Activated T-helper 1 cell treated with anti-CD3 and anti-CD28 coated beads, Interleukin-2, amount 50 U/mL, for 16 hours (primary cell): ENCODE results near the gene ANKFY1.

ENCODE experiments used
- DNase-seq, 2 donors: peaks; one replicate each; pipeline ENCODE4 v3.0.0-alpha.2; 2020; ENCODE audit warnings: low read depth in 1 of 2, low spot score in 1 of 2

ANKFY1 gene

DNA sequence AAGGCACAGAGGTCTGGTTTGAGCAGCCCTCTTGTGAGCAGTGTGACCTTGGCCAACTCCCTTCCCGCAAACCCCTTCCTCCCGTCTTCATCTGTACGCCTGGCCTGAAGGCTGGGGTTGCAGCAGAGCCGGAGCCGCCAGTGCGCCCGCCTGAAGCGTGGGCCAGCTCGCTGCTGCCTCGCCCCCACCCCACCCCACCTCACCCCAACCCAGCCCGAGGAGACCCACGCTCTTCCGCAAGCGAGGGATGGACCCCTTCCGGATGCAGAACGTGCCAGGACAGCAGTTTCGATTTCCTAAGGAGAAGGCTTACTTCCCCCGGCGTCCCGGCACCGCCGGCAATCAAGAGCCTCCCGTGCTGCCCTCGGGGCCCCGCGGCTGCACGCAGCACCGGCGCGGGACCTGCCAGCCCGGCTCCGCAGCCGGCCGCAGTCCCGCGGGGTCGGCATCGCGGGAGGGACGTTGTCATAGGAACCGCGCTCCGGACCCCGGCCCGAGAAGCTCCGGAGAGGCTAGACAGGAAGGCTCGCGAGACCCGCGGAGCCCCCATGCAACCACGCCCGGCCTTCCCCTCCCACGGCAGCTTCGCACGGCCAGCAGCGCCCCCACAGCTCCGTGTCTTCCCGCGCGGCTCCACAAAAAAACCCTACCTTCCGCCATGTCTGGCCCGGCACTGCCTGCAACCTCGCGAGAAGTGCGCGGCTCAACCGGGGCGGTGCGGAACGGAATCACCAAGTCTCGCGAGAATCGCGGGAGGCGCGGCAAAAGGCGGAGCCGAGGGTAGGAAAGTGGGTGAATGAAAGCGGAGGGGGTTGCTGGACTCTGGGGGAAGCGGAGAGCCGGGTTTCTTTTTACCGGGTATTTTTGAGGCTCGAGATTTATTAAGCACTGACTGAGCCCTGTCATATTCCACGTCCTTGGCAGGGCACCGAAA, at the start of gene ANKFY1:
ANKFY1 (minus strand) TSS at position 698 of the 934 bp plus-strand sequence; CDS start at position 660, 38 bp downstream.
- DNase-seq, result peak; percentile 95 to 96

DNA sequence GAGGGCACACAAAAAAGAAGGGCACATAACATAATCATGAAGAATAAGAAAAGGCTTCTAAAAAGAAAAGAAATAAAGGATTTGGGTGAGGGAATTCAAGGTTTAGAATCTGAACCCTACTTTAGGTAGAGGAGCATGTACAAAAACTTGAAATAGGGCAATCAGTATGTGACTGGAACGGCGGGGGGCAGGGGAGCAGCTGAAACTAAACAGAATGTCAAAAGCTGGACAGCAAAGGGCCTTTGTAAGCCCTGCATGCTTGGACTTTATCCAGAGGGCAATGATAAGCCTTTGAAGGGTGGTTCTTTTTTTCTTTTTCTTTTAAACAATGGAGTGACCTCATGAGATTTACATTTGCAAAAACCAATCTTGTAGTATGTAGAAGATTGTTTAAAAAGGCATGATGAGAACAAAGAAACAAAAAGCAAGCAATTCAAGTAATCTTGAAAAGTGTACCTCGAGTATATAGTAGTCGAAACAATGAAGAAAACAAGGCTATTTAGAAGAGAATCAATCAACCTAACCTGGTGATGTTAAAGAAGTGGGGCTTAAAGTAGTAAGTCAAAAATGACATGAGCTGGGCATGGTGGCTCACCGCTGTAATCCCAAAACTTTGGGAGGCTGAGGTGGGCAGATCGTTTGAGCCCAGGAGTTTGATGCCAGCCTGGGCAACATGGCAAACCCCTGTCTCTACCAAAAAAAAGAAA, 46.7 kb upstream of the ANKFY1 start:
- no peak for DNase-seq

DNA sequence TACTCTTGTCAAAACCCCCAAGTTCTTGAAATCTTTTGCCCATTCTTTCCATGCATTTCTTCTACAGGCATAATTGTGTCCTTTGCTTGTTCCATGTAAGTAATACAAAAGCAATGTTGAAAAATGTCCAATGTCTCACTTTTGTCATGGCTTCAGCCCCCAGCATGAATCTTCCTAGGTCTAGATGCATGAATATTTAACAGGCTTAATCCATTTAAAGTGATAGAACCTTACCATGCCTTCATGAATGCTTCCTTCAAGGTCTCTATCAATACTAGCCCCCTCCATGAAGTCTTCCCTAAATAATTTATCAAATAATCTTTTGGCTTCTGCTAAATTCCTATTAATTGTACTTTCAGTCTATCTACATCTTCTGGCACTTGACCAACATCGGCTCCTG, 46.1 kb upstream of the ANKFY1 start:
- DNase-seq, result no peak

GRCh38 chr17:4307179-4307930, 43.6 kb upstream of the ANKFY1 start:
- no peak for DNase-seq

- DNase-seq, result no peak
These were observed 41.4 kb upstream of the ANKFY1 start for GRCh38 chr17:4305224-4305623.

GRCh38 chr17:4304417-4305027, 40.7 kb upstream of the ANKFY1 start:
- DNase-seq, result peak in 1 of 2 donors; percentile 24

DNA sequence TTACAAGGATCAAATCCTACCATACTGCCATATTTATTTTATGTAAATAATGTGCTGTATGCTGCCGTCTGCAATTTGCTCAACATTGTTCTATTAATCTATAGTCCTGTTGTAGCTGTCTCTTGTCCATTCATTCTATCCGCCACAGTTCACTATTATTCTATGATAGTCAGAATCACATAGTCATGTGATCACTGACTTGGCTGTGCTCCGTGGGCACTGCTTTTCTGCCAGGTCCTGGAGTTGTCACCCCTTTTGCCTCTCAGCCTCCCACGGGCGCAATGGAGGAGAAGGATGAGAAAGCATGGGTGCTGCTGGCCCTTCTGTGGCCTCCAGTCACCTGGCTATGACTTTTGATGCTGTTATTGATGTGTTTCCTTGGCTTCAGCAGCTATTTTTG, 37.3 kb upstream of the ANKFY1 start:
- DNase-seq, result no peak

DNA sequence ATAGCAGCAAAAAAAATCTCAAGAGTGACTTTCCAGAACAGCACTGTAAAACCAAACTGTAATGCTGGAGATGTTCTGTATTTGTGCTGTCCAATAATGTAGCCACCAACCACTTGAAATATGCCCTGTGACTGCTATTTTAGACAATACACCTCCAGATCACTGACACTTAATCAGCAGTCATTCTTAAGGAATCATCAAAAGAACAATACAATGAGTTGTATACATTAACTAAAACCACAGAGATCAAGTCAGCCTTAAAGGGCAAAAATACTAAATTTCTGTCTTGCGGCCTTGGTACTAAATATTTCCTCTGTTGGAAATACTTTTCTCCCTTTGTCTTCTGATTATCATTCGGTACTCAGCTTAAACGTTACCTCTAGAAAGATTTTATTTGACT, 33.6 kb upstream of the ANKFY1 start:
- DNase-seq, result no peak

- DNase-seq, result no peak
These were observed 31.9 kb upstream of the ANKFY1 start for GRCh38 chr17:4295686-4296085.

GRCh38 chr17:4293572-4293971, 29.8 kb upstream of the ANKFY1 start:
- no peak for DNase-seq

DNA sequence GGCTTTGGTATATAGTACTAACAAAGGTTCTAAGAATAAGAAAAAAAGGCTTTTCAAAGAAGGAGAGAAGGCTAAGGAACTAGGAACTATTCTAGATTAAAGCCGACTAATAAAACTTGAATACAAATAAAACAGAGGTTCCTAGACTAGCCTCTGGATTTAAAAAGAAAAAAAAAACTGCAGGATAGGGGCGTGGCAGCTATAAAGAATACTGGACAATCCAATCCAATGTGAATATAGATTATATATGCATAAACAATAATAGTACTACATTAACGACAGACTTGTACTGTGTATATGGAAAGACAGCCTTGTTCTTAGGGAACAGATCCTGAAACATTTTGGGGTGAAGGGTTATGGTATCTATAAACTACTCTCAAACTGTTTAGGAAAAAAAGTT, 23.9 kb upstream of the ANKFY1 start:
- DNase-seq, result no peak

GRCh38 chr17:4276514-4276913, 12.7 kb upstream of the ANKFY1 start:
- no peak for DNase-seq

- DNase-seq, result no peak
These were observed 9.2 kb upstream of the ANKFY1 start for GRCh38 chr17:4272972-4273368.

DNA sequence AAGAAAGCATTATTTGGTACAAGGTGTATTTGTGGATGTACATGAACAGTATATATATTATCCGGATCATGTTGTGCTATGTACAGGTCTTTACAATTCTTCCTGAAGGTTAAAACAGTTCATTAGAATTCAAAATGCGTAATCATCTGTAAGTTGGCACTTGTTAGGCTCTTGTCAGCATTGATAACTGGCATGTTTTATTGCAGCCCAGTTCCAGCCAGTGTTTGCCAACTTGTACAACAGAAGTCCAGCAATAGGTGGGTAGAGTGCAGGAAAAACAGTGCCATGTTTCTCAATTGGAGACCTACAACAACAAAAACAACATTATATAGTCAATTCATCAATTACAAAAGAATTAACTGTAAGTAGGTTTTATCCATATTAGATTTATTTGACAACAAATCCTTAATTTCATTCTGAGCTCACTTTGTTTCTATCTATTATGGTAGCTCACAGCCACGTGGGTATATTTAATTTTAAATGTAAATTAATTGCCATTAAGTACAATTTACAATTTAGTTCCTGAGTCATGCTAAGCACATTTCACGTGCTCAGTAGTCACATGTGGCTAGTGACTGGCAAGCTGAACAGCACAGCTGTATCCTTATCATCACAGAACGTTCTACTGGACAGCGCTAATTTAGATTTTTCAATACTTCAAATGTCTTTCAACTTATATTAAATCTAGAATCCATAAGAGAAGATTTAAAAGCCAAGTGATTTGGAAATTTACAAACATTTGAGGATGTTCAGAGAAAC, 8.6 kb upstream of the ANKFY1 start:
- no peak for DNase-seq

- DNase-seq, result no peak
These were observed 7.0 kb upstream of the ANKFY1 start for GRCh38 chr17:4270736-4271135.

DNA sequence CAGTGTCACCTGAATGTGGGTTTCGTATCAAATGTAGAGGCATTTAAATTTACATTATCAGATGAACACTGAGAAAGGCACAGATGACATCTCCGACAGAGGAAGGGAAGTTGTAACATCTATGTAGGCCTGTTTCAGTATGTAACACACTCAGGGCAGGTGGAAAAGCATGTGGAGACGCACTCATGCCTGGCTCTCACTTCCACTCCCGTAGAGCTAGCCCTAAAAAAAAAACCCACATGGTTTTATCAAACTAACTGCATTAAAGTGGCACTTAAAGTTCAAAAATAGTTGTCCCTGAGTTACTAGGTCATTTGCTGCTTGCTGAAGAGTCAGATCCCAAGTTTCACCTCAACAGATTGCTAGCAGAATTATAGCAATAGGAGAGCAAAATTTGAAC, 6.1 kb upstream of the ANKFY1 start:
- no peak for DNase-seq

- no peak for DNase-seq
These were observed 3.6 kb upstream of the ANKFY1 start for GRCh38 chr17:4267402-4267801.

DNA sequence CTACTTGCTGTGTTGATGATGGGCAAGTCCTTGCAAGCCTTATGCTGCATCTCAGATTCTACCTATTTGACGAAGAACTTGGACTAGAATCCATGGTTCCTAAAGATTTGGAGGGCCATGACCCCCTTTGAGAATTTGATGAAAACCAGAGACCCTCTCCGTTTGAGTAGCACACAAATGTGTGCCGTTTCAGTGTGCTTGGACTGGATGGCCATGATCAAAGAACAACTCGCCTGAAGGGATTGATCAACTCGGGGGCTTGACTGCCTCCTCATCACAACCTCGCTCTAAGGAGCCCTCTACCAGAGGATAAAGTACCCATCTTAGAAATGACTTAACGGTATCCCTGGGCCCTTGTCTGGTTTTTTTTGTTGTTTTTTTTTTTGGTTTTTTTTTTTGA, 2.8 kb upstream of the ANKFY1 start:
- DNase-seq, result no peak

DNA sequence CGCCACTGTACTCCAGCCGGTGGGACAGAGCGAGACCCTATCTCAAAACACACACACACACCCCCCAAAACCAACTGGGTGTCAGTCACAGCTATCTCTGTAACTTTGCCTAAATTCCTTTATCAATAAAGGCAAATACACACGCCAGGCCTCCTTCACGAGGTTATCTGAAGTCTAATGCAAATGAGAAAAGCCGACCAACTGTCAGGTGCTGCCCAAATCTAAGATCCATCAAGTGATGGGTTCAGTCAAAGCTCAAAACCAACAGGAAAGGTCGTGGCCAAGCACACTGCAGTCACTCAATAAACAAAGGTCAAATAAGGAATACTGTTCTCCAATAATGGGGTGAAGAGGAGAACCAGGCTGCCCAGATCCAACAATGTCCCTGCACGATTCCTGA, 1.1 kb downstream of the ANKFY1 start:
- DNase-seq, result no peak

DNA sequence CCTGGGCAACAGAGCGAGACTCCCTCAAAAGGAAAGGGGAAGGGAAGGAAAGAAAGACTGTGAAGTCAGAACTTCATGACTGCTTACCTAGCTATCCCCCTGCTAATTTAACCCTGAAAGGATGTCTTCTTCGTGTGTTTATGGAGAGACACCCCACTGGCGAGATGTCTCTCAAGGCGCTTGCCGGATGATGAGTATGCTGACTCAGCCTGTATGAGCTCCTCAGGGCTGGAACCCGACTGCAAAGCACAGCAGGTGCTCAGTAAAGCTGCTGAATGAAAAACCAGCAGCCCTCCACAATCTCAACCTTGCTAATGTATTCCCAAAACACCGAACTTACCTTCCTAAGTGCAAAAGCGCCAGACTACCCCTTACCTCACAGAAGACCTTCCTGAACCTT, 2.3 kb downstream of the ANKFY1 start:
- DNase-seq, result no peak

DNA sequence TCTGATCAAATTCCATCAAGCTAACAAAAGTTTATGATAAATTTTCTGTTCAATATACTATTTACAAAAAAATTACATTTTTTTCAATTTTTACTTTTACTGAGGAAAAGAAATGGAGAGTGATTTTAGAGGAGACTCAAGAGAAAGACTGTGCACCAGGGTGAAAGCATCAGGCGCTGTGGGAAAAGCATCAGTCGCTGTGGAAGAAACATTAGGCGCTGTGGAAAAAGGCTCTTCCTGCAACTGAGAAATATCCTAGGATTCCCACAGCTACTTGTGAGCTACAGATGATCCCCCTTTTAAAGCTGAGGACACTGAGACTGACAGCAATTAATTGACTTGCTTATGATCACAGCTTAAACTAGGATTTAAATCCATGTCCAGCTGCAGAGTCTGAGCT, 4.9 kb downstream of the ANKFY1 start:
- DNase-seq, result no peak
